ENCODE results near the gene ABCB1.

DNA sequence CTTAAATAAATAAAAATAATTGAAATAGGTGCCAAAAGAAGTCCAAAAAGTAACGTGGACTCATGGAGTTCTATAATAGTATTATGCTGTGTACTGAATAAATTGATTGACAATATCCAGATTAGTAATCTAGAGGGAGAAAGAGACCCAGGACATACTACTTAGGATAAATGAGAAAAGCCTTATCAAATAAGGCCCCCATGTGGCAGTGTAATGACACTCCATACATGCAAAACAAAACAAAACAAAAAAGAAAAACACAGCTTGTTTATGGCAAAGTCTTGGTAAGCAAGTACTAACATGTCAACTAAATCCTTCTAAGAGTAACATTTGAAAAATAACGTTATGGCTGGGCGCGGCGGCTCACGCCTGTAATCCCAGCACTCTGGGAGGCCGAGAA is 23.9 kb upstream of the ABCB1 start:
- TF ChIP-seq, protein P1, sequence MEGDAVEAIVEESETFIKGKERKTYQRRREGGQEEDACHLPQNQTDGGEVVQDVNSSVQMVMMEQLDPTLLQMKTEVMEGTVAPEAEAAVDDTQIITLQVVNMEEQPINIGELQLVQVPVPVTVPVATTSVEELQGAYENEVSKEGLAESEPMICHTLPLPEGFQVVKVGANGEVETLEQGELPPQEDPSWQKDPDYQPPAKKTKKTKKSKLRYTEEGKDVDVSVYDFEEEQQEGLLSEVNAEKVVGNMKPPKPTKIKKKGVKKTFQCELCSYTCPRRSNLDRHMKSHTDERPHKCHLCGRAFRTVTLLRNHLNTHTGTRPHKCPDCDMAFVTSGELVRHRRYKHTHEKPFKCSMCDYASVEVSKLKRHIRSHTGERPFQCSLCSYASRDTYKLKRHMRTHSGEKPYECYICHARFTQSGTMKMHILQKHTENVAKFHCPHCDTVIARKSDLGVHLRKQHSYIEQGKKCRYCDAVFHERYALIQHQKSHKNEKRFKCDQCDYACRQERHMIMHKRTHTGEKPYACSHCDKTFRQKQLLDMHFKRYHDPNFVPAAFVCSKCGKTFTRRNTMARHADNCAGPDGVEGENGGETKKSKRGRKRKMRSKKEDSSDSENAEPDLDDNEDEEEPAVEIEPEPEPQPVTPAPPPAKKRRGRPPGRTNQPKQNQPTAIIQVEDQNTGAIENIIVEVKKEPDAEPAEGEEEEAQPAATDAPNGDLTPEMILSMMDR (conservative IDR thresholded peaks at IDR 0.05; ENCODE audit: low read depth in 2 of 2) = peak; percentile 21 to 24; a peak in 2 of 4 replicates
- no peak for TF ChIP-seq EZH2phosphoT487 (IDR thresholded peaks at IDR 0.05; ENCODE audit: unreplicated experiment)
- TF ChIP-seq POLR2AphosphoS5 (IDR thresholded peaks at IDR 0.05; ENCODE audit: low read depth) = no peak
- no peak for TF ChIP-seq NANOG (IDR thresholded peaks at IDR 0.05; ENCODE audit: borderline replicate concordance)
- TF ChIP-seq STAT1 (IDR thresholded peaks at IDR 0.05; ENCODE audit: unreplicated experiment) = no peak
- no peak for TF ChIP-seq CREB1 (CRISPR knock-in tag; IDR thresholded peaks at IDR 0.05; ENCODE audit: low read depth)
- no peak for TF ChIP-seq REST (IDR thresholded peaks at IDR 0.05; ENCODE audit: unreplicated experiment)
- TF ChIP-seq JUNB (IDR thresholded peaks at IDR 0.05; ENCODE audit: unreplicated experiment) = no peak

Measured in GM23338 (cell line).